Measurements from ENCODE around the gene CNTFR.

GRCh38 chr9:34512131-34513078 is 77.1 kb downstream of the CNTFR start:
- TF ChIP-seq CTCF (IDR thresholded peaks at IDR 0.05 in 8 of 11, conservative IDR thresholded peaks at IDR 0.05 in 3 of 11) (no peak), POLR2A (IDR thresholded peaks at IDR 0.05) (no peak), POLR2AphosphoS5 (IDR thresholded peaks at IDR 0.05) (no peak)
